Measurements from ENCODE around the gene FHIP2A.

FHIP2A gene

DNA sequence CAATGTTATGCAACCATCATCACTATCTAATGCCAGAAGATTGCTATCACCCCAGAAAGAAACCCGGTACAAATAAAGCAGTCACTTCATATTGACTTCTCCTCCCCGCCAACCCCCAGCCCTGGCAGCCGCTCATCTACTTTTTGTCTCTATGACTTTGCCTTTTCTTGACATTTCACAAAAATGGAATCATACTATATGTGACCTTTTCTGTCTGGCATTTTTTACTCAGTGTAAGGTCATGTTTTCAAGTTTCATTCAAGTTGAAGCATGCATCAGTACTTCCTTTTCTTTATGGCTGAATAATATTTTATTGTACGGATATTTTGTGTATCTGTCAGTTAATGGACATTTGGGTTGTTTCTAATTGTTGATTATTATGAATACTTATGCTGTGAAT lies 28.1 kb downstream of the FHIP2A start:
- no peak for DNase-seq (ENCODE audit: low read depth)
- H3K4me3 ChIP-seq (ENCODE audit: low read depth, low read length), result no peak overlapping the region
- TF ChIP-seq CTCF (IDR thresholded peaks at IDR 0.05; ENCODE audit: low read depth, low read length) (no peak), POLR2A (IDR thresholded peaks at IDR 0.05; ENCODE audit: extremely low read depth, insufficient read length) (no peak), MYC (IDR thresholded peaks at IDR 0.05; ENCODE audit: low read depth, low read length) (no peak)
- TF ChIP-seq, protein P1, sequence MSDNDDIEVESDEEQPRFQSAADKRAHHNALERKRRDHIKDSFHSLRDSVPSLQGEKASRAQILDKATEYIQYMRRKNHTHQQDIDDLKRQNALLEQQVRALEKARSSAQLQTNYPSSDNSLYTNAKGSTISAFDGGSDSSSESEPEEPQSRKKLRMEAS (IDR thresholded peaks at IDR 0.05; ENCODE audit: low read depth, low read length), result no peak

DNA sequence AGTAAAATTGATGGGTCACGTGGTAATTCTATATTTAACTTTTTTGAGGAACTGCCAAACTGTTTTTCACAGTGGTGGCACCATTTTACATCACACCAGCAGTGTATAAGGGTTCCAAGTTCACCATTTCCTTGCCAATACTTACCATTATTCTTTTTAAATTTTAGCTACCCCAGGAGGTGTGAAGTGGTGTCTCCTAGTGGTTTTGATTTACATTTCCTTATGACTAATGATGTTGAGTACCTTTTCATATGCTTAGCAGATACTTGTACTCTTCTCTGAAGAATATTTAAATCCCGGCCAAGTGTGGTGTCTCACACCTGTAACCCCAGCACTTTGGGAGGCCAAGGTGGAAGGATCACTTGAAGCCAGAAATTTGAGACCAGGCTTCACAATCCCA lies 28.5 kb downstream of the FHIP2A start:
- DNase-seq (ENCODE audit: low read depth), result no peak
- no peak overlapping the region for H3K4me3 ChIP-seq (ENCODE audit: low read depth, low read length)
- TF ChIP-seq POLR2A (IDR thresholded peaks at IDR 0.05; ENCODE audit: extremely low read depth, insufficient read length) (no peak), CTCF (IDR thresholded peaks at IDR 0.05; ENCODE audit: low read depth, low read length) (no peak)

DNA sequence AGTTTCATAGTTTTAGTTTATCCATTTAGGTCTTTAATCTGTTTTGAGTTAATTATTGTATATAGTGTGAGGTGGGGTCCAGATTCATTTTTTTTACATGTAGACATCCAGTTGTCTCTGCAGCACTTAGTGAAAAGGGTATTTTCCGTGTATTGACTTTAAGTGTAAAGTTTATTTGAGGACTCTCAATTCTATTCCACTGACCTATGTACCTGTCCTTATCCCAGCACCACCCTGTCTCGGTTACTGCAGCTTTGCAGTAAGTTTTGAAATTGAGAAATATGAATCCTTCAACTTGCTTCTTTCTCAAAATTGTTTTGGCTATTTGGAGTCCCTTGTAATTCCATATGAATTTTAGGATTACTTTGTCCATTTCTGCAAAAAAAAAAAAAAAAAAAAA lies 29.8 kb downstream of the FHIP2A start:
- TF ChIP-seq POLR2A (IDR thresholded peaks at IDR 0.05; ENCODE audit: extremely low read depth, insufficient read length) (no peak), CTCF (IDR thresholded peaks at IDR 0.05; ENCODE audit: low read depth, low read length) (no peak), MYC (IDR thresholded peaks at IDR 0.05; ENCODE audit: low read depth, low read length) (no peak)
- TF ChIP-seq, protein P1 (IDR thresholded peaks at IDR 0.05; ENCODE audit: low read depth, low read length), result no peak
- DNase-seq (ENCODE audit: low read depth), result no peak
- H3K4me3 ChIP-seq (ENCODE audit: low read depth, low read length), result no peak overlapping the region

DNA sequence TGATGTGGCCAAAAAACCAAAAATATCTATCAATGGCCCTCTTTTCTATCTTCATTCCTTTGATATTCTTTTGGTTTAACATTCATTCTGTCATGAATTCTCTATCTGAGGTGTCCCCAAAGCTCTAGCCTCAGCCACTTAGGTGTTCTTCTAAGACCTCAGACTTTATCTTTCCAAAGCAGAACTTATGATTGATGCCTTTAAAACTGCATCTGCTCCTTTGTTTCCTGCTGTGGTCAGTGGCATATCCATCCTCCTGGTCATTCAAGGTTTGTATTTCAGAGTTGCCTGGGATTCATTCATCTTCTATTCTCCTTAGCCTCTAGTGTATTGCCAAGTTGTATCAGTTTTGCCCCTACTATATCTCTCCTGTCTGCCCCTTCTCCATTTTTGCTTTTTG lies 30.6 kb downstream of the FHIP2A start:
- no peak overlapping the region for H3K4me3 ChIP-seq (ENCODE audit: low read depth, low read length)
- no peak for DNase-seq (ENCODE audit: low read depth)
- no peak for TF ChIP-seq CTCF (IDR thresholded peaks at IDR 0.05; ENCODE audit: low read depth, low read length)

- no peak overlapping the region for H3K4me3 ChIP-seq (ENCODE audit: low read depth, low read length)
- DNase-seq (ENCODE audit: low read depth), result no peak
- TF ChIP-seq, protein P1 (IDR thresholded peaks at IDR 0.05; ENCODE audit: low read depth, low read length), result no peak
- TF ChIP-seq MYC (IDR thresholded peaks at IDR 0.05; ENCODE audit: low read depth, low read length) (no peak), POLR2A (IDR thresholded peaks at IDR 0.05; ENCODE audit: extremely low read depth, insufficient read length) (no peak), CTCF (IDR thresholded peaks at IDR 0.05; ENCODE audit: low read depth, low read length) (no peak)
Observed at GRCh38 chr10:114854906-114855305, 33.3 kb downstream of the FHIP2A start.

DNA sequence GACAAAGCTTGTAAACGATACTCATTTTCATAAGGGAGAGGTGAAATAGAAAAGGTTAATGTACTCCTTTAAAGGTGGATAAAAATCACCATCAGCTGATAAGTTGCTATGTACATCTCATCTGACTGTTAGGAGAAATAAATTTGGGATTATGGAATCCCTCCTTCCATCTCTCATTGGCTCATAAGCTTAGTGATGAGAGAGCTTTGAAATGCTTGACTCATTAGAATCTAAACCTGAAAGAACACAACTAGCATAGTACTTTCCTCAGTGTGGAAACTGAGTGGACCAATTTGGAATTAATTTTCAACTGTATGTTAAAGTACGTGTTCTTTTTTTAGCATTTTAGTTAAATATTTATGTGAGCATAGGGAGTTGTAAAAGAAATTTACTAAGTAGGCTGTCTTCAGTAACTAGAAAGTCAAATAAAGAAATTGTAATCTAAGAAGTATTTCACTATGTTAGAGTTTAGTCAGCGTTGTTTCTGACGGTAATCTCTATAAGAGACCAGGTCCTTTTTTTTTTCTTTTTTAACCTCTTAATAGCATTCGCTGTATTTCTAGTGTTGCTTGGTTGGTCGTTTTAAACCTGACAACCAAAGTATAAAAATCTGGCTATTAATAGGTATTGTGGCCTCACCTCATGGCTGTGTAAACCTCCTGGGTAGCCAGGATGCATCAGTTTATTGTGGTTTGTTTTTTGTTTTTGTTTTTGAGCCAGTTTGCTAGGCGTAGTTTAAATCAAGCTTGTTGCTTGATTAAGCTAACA lies 34.4 kb downstream of the FHIP2A start:
- TF ChIP-seq POLR2A (IDR thresholded peaks at IDR 0.05; ENCODE audit: extremely low read depth, insufficient read length), result no peak
- TF ChIP-seq, protein P1 (IDR thresholded peaks at IDR 0.05; ENCODE audit: low read depth, low read length), result no peak
- TF ChIP-seq MYC (IDR thresholded peaks at IDR 0.05; ENCODE audit: low read depth, low read length), result no peak
- TF ChIP-seq CTCF (IDR thresholded peaks at IDR 0.05; ENCODE audit: low read depth, low read length), result no peak
- no peak for DNase-seq (ENCODE audit: low read depth)
- H3K4me3 ChIP-seq (ENCODE audit: low read depth, low read length), result no peak overlapping the region
